HCT116 (cell line): ENCODE measurements around the gene SNX19.

Experiments
- EZH2 ChIP-seq: fragments of 200-600 bp; sonication (generic); IDR thresholded peaks from 2 replicates; pipeline ENCODE4 v1.6.1; 2017; ENCODE audit warnings: antibody characterized with exemption, mixed run types
- TF ChIP-seq, protein P1 (sequence below), 3 experiments: fragments of 200-600 bp in 1 of 3; sonication (generic) in 1 of 3; IDR thresholded peaks in 2 of 3; conservative IDR thresholded peaks in 1 of 3; 2 replicates each; pipeline ENCODE4 v1.5.1; 2012 to 2017; ENCODE audit warnings: low read depth in 2 of 3, low read length in 2 of 3, antibody characterized with exemption in 1 of 3, borderline replicate concordance in 1 of 3, control low read depth in 1 of 3, mild to moderate bottlenecking in 1 of 3, mixed read lengths in 1 of 3, mixed run types in 1 of 3, moderate library complexity in 1 of 3; ENCODE audit not compliant: insufficient read depth in 1 of 3
- TF ChIP-seq, protein P2 (sequence below): IDR thresholded peaks from 2 replicates; pipeline ENCODE4 v1.6.1; 2012

DNA sequence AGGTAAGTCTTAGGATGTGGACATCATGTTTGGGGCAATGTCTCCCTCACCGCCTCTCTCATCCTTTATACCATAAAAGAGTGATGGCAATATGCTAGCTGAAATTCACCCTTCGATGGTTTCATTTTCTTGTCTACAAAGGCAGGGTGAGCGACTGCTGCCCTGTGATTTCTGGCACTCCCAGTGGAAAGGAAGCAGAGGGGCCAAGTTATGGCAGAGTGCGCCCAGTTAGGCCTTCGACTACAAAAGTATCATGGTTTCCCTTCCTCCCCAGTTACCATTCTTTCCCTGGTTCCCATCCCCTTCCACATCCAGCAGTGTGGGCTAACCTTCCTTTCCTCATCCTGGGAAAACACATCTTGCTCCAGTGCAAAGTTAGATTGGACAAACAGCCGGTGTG lies 43.8 kb downstream of the SNX19 start:
- TF ChIP-seq, protein P1, sequence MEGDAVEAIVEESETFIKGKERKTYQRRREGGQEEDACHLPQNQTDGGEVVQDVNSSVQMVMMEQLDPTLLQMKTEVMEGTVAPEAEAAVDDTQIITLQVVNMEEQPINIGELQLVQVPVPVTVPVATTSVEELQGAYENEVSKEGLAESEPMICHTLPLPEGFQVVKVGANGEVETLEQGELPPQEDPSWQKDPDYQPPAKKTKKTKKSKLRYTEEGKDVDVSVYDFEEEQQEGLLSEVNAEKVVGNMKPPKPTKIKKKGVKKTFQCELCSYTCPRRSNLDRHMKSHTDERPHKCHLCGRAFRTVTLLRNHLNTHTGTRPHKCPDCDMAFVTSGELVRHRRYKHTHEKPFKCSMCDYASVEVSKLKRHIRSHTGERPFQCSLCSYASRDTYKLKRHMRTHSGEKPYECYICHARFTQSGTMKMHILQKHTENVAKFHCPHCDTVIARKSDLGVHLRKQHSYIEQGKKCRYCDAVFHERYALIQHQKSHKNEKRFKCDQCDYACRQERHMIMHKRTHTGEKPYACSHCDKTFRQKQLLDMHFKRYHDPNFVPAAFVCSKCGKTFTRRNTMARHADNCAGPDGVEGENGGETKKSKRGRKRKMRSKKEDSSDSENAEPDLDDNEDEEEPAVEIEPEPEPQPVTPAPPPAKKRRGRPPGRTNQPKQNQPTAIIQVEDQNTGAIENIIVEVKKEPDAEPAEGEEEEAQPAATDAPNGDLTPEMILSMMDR (IDR thresholded peaks at IDR 0.05 in 2 of 3, conservative IDR thresholded peaks at IDR 0.05 in 1 of 3; ENCODE audit: borderline replicate concordance in 1 of 3, insufficient read depth in 1 of 3, low read depth in 2 of 3, low read length in 2 of 3): no peak
- TF ChIP-seq EZH2: no peak
- TF ChIP-seq, protein P2, sequence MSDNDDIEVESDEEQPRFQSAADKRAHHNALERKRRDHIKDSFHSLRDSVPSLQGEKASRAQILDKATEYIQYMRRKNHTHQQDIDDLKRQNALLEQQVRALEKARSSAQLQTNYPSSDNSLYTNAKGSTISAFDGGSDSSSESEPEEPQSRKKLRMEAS: no peak
